GM12878 (cell line): ENCODE data around the gene CCNI. TPM values are rescaled to one million over a fixed set of nuclear protein-coding genes. Genes with fewer than 3 reads are reported as not detected.
"Not testable (repeated sequence)": the region's sequence is repeated elsewhere in the genome, so short reads cannot be mapped to it uniquely, and the experiment has no call there.

Experiments
- ATAC-seq: fragments of 200-7000 bp; cut with Tn5 transposase; 3 replicates; pipeline ENCODE4 v1.9.1; 2020; ENCODE audit warnings: mild to moderate bottlenecking, moderate library complexity
- BruUV-seq: library from RNA; stranded (reverse); fragments of 400-500 nt; replicated peaks from 2 replicates; lab custom pipeline; 2021; lab: Mats Ljungman, UMichigan
- CTCF ChIA-PET: fragments of 300-600 bp; sonication (Branson Sonifier 250); formaldehyde crosslinking; extraction: SDS; loops from one replicate; lab custom pipeline; 2021; ENCODE audit warnings: inconsistent platforms; lab: Yijun Ruan, JAX
- POLR2A ChIA-PET: fragments of 350-600 bp; formaldehyde crosslinking; extraction: SDS; loops from one replicate; lab custom pipeline; 2021; ENCODE audit warnings: inconsistent platforms; lab: Charles Lee
- RAD21 ChIA-PET: fragments of 300-600 bp; sonication (Branson Sonifier 250); formaldehyde crosslinking; loops from one replicate; lab custom pipeline; 2023; ENCODE audit warnings: antibody characterized with exemption; ENCODE audit not compliant: unreplicated experiment; lab: Charles Lee
- SMC1A ChIA-PET: fragments of 300-600 bp; sonication (Branson Sonifier 250); formaldehyde crosslinking; loops from one replicate; lab custom pipeline; 2023; ENCODE audit not compliant: unreplicated experiment, uncharacterized antibody; lab: Charles Lee
- DNase-seq: peaks from one replicate; pipeline ENCODE4 v3.0.0-alpha.2; 2011; ENCODE audit warnings: low read depth, low spot score
- FAIRE-seq: peaks from 3 replicates; lab custom pipeline; 2011; peaks lifted over from hg19 to GRCh38; lab: Jason Lieb, UNC
- H2AFZ ChIP-seq: 2 replicates; pipeline ENCODE4 v1.6.0; 2011; ENCODE audit warnings: low read depth, low read length, control low read depth; ENCODE audit not compliant: control insufficient read depth
- H3K27ac ChIP-seq: 2 replicates; pipeline ENCODE4 v1.5.1; 2011; ENCODE audit warnings: control low read depth; ENCODE audit not compliant: control insufficient read depth, insufficient read depth
- H3K27me3 ChIP-seq, 2 experiments: replicated peaks in 1 of 2; 2 replicates each; pipeline versions ENCODE4 v1.6.0 to v1.6.1; 2011; ENCODE audit warnings: low read length in 1 of 2; ENCODE audit not compliant: control insufficient read depth in 2 of 2, insufficient read depth in 2 of 2
- H3K36me3 ChIP-seq, 2 experiments: 2 replicates each; pipeline ENCODE4 v1.5.1; 2011; ENCODE audit warnings: low read length in 1 of 2; ENCODE audit not compliant: control insufficient read depth in 2 of 2, insufficient read depth in 2 of 2
- H3K4me1 ChIP-seq: 2 replicates; pipeline ENCODE4 v1.6.1; 2011; ENCODE audit warnings: mild to moderate bottlenecking, low read length, moderate library complexity, mixed read lengths; ENCODE audit not compliant: control insufficient read depth, insufficient read depth
- H3K4me2 ChIP-seq: 2 replicates; pipeline ENCODE4 v1.6.0; 2011; ENCODE audit warnings: control low read depth; ENCODE audit not compliant: control insufficient read depth, insufficient read depth
- H3K4me3 ChIP-seq: fragments of 200-600 bp; sonication (generic); 2 replicates; pipeline ENCODE4 v1.5.1; 2016
- H3K79me2 ChIP-seq: 2 replicates; pipeline ENCODE4 v1.6.0; 2011; ENCODE audit warnings: low read length; ENCODE audit not compliant: control insufficient read depth, insufficient read depth
- H3K9ac ChIP-seq: 2 replicates; pipeline ENCODE4 v1.8.0; 2011; ENCODE audit warnings: low read length, control low read depth, mixed read lengths; ENCODE audit not compliant: control insufficient read depth, insufficient read depth
- H3K9me3 ChIP-seq: replicated peaks from 3 replicates; pipeline ENCODE4 v1.5.1; 2011; ENCODE audit warnings: mild to moderate bottlenecking, low read length; ENCODE audit not compliant: control insufficient read depth, insufficient read depth
- H4K20me1 ChIP-seq: 2 replicates; pipeline ENCODE4 v1.6.0; 2011; ENCODE audit not compliant: control insufficient read depth, insufficient read depth
- HCFC1 ChIP-seq: fragments of 150-350 bp; IDR thresholded peaks from 2 replicates; pipeline ENCODE4 v1.6.1; 2014; ENCODE audit warnings: low read length
- IKZF2 ChIP-seq, 2 experiments: fragments of 450-650 bp; IDR thresholded peaks; 2 replicates each; pipeline ENCODE4 v1.6.1; 2017; ENCODE audit warnings: mild to moderate bottlenecking in 2 of 2, moderate library complexity in 2 of 2
- POLR2AphosphoS5 ChIP-seq: IDR thresholded peaks from 2 replicates; pipeline ENCODE4 v1.6.1; 2011; ENCODE audit warnings: mild to moderate bottlenecking, low read length, inconsistent platforms
- RUNX3 ChIP-seq: IDR thresholded peaks from 2 replicates; pipeline ENCODE4 v1.6.1; 2012; ENCODE audit warnings: low read length, inconsistent platforms
- WGBS: methylation state at CpG from one replicate; pipeline ENCODE4 v1.1.6; 2016; ENCODE audit warnings: low lambda C conversion rate; ENCODE audit not compliant: insufficient replicate concordance, insufficient coverage; ENCODE audit errors: missing lambda C conversion rate; 5-methylcytosine and 5-hydroxymethylcytosine counted together
- in situ Hi-C: fragments of 300-500 bp; cut with MboI; formaldehyde crosslinking; loops from 9 replicates; pipeline ENCODE4 v1.14.3; 2018; ENCODE audit warnings: mixed read lengths
- intact Hi-C: fragments of 100-400 bp; cut with micrococcal nuclease; formaldehyde crosslinking; loops from one replicate; pipeline ENCODE4 v1.14.2; 2022; ENCODE audit not compliant: unreplicated experiment
- polyA plus RNA-seq, 11 experiments: library from polyadenylated mRNA; depleted of rRNA in 4 of 11; unstranded in 6 of 11; stranded (reverse) in 5 of 11; fragments of >200 nt; fragmentation: Nextera tagmentation in 4 of 11; fragmentation: Illumina TruSeq in 1 of 11; extraction: Ambion mirVana in 4 of 11; extraction: Trizol in 1 of 11; gene quantifications; 1 replicate in 1 of 11; 2 replicates in 10 of 11; pipeline versions ENCODE4 v1.2.1 to v1.2.3, GENCODE V29; 2011 to 2016; ENCODE audit warnings: inconsistent platforms in 2 of 11, missing spikeins in 2 of 11, low read depth in 1 of 11
- total RNA-seq, 4 experiments: library from RNA; depleted of rRNA in 3 of 4; stranded (reverse); fragments of >200 nt in 3 of 4; fragmentation: Illumina TruSeq in 1 of 4; extraction: Trizol in 1 of 4; gene quantifications; 2 replicates each; pipeline versions ENCODE4 v1.2.1 to v1.2.3, GENCODE V29; 2013 to 2021
- TF ChIP-seq, protein P1 (sequence below): fragments of 450-650 bp; IDR thresholded peaks from 2 replicates; pipeline ENCODE4 v1.6.1; 2016; ENCODE audit warnings: mild to moderate bottlenecking, moderate library complexity, borderline replicate concordance

CCNI gene
- total and polyA plus RNA-seq, 10 of the 15 experiments (the other 5 are each of a cell fraction or from before 2014, with no cell fraction given): 70.6 to 178 (median 105) TPM

DNA sequence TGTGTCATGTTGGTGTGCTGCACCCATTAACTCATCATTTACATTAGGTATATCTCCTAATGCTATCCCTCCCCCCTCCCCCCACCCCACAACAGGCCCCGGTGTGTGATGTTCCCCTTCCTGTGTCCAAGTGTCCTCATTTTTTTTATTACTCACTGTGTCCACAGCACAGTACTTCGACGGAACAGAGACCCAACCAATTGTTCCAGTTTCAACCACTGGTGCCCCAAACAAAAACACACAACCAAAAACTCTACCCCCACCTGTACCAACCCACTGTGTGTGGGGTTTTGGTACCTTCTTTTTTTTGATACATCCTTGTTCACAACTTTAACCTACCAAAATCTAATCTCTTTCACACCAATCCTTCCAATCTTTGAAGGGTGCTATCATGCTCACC, 6.3 kb downstream of the CCNI start:
- not testable (repeated sequence) for H4K20me1 ChIP-seq, DNase-seq
- TF ChIP-seq POLR2AphosphoS5: peak; percentile 29; the same call in 1 of the 2 replicates
- TF ChIP-seq RUNX3: peak; percentile 25; the same call in 1 of the 2 replicates
- TF ChIP-seq, all 136 proteins: peak for 2; not testable (repeated sequence) for 134
- H2AFZ ChIP-seq, H3K27me3 ChIP-seq, H3K9me3 ChIP-seq, H3K27ac ChIP-seq, BruUV-seq, in situ Hi-C loops, H3K36me3 ChIP-seq, H3K4me1 ChIP-seq, intact Hi-C loops, FAIRE-seq, H3K9ac ChIP-seq: not testable (repeated sequence)
- H3K4me3 ChIP-seq: peak overlapping the region; percentile 44; the same call in 1 of the 2 replicates
- ChIA-PET RAD21 (interaction anchor here (1.4 to 1.5 kb wide), 2 partner anchors 17 to 26 kb away, joined by 5 to 6 read pairs; no protein-coding TSS in a partner anchor), SMC1A (interaction anchor here (0.9 to 5.2 kb wide), 5 partner anchors 10 to 134 kb away, joined by 3 to 44 read pairs (median 3); no protein-coding TSS in a partner anchor), POLR2A (interaction anchor here (0.6 to 1.0 kb wide), 11 partner anchors 10 to 1279 kb away, joined by 3 to 8 read pairs (median 3); no protein-coding TSS in a partner anchor), CTCF (interaction anchor here (1.0 to 5.9 kb wide), 3 partner anchors 17 to 26 kb away, joined by 4 to 27 read pairs (median 26); no protein-coding TSS in a partner anchor)
- ATAC-seq: peak; percentile 47
- 8% methylated on average over 2 of the region's 3 CpGs for WGBS
- H3K79me2 ChIP-seq: peaks cover 79% of the 10 kb centered on the region
- H3K4me2 ChIP-seq: peak overlapping the region; percentile 31

DNA sequence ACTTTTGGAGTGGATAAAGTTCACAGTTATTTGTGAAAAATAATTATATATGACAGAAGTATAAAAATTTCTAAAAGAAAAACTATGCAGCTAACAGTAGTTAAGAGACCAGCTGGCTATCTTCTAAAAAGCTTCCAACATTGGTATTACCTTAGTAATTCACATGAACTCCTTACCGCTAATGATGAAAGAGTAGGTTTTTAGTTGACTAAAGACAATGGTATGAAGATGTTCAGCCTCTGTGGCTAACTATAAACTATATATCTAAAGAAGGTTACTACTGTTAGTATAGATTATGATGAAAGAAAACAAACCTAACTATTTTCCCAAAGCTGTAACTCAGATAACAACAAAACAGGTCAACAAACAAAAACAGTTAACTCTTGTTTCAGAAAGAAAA, 10.4 kb downstream of the CCNI start:
- in situ Hi-C loops (no loop called here), intact Hi-C loops (no loop called here)
- H3K4me3 ChIP-seq: no peak overlapping the region
- CTCF ChIA-PET: interaction anchor here (1.2 to 3.5 kb wide), 7 partner anchors 10 to 138 kb away, joined by 3 to 17 read pairs (median 4); no protein-coding TSS in a partner anchor
- H4K20me1 ChIP-seq: peaks cover 5% of the 10 kb centered on the region; the same call in 1 of the 2 replicates
- POLR2A ChIA-PET: interaction anchor here (1.0 kb wide), 1 partner anchor 9 kb away, joined by 4 read pairs; no protein-coding TSS in a partner anchor
- no peaks in the 10 kb centered on the region for H3K27me3 ChIP-seq
- no peak overlapping the region for H3K9ac ChIP-seq
- H3K36me3 ChIP-seq: peaks cover 2 to 15% of the 10 kb centered on the region in 2 experiments; a peak in 3 of 4 replicates
- ATAC-seq (no peak), FAIRE-seq (no peak), DNase-seq (no peak)
- BruUV-seq: no TSS peak
- H3K4me1 ChIP-seq: no peaks in the 10 kb centered on the region; the same call in 1 of the 2 replicates
- no peak overlapping the region for H3K4me2 ChIP-seq
- WGBS: 100% methylated on average over 1 of the region's 1 CpG
- SMC1A ChIA-PET: interaction anchor here (0.7 to 2.4 kb wide), 6 partner anchors 14 to 120 kb away, joined by 3 to 8 read pairs (median 4); no protein-coding TSS in a partner anchor
- TF ChIP-seq, protein P1, sequence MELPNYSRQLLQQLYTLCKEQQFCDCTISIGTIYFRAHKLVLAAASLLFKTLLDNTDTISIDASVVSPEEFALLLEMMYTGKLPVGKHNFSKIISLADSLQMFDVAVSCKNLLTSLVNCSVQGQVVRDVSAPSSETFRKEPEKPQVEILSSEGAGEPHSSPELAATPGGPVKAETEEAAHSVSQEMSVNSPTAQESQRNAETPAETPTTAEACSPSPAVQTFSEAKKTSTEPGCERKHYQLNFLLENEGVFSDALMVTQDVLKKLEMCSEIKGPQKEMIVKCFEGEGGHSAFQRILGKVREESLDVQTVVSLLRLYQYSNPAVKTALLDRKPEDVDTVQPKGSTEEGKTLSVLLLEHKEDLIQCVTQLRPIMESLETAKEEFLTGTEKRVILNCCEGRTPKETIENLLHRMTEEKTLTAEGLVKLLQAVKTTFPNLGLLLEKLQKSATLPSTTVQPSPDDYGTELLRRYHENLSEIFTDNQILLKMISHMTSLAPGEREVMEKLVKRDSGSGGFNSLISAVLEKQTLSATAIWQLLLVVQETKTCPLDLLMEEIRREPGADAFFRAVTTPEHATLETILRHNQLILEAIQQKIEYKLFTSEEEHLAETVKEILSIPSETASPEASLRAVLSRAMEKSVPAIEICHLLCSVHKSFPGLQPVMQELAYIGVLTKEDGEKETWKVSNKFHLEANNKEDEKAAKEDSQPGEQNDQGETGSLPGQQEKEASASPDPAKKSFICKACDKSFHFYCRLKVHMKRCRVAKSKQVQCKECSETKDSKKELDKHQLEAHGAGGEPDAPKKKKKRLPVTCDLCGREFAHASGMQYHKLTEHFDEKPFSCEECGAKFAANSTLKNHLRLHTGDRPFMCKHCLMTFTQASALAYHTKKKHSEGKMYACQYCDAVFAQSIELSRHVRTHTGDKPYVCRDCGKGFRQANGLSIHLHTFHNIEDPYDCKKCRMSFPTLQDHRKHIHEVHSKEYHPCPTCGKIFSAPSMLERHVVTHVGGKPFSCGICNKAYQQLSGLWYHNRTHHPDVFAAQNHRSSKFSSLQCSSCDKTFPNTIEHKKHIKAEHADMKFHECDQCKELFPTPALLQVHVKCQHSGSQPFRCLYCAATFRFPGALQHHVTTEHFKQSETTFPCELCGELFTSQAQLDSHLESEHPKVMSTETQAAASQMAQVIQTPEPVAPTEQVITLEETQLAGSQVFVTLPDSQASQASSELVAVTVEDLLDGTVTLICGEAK: no peak
- TF ChIP-seq IKZF2 (IDR thresholded peaks at IDR 0.05) (no peak), HCFC1 (no peak)
- H3K79me2 ChIP-seq: peaks cover 43% of the 10 kb centered on the region
- RAD21 ChIA-PET: interaction anchor here (1.8 kb wide), 1 partner anchor 30 kb away, joined by 3 read pairs; no protein-coding TSS in a partner anchor
- no peaks in the 10 kb centered on the region for H3K9me3 ChIP-seq
- H3K27ac ChIP-seq: no peak overlapping the region
- no peak overlapping the region for H2AFZ ChIP-seq
